ENCODE results near the gene KMT2C.
"Not testable (repeated sequence)": the region's sequence is repeated elsewhere in the genome, so short reads cannot be mapped to it uniquely, and the experiment has no call there.

The KMT2C gene

DNA sequence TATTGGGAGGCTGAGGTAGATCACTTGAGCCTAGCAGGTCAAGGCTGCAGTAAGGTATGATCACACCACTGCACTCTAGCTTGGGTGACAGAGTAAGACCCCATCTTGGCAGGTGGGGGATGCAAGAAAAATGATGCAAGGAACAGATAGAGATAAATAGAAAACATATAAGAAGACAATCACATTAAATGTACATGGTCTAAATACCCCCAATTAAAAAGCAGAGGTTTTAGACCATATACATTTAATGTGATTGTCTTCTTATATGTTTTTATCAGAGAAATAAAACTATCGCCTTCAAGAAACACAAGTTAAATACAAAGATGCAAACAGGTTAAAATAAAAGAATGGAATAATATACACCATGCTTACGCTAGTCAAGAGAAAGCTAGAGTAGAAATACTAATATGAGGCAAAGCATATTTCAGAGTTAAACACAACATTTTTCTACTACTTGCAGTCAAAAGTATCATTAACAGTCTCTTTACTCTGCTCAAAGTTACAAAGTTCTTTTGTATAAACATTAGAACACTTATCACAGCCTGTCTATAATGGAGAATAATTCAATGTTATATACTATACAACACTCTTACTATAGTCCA is 136.2 kb downstream of the KMT2C start:
- not testable (repeated sequence) for DNase-seq

DNA sequence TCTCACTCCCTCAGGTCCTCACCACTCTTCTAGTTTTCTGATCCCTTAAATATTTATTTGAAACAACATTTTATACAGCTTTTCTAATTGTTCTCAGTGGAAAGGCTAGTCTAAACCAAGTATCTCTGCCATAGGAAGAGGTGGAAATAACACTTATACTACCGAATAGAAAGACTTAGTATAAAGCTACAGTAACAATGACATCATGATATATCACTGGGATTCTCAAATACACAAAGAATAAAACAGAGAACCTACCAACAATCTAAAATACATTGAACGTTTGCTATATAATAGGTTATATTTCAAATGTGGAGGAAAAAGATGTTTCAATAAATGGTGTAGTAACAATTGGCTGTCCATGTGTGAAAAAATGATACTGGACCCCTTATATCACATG is 142.9 kb downstream of the KMT2C start:
- DNase-seq, result no peak

DNA sequence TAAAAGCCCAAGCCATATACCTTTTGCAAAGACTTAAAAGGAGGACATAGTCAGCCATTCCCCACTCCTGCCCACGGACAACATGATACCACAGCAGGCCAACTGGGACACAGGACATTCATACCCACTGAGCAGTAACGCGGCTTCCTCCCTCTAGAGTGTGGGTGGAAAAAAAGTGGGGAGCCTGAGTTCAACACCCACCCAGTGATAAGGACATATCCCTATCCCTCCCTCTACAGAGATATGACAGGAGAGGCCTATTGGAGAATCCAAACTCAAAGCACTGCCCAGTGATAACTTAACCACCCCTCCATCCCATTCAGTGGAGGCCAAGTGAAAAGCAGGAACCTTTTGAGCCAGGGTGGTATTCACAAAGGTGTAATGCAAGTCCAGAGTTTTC is 148.8 kb downstream of the KMT2C start:
- DNase-seq, result not testable (repeated sequence)

DNA sequence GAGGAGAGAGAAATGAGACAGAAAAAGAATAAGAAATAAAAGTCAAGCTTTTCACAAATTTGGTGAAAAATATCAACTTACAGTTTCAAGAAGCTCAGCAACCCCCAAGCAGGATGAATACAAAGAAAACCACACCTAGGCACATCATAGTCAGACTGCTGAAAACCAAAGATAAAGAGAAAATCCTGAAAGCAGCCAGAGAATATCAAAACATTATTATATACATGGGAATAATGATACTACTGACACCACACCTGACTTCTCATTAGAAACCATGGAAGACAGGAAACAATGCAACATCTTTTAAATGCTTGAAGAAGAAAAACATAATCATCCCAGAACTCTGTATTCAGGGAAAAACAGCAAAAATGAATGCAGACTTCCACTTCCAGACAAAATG is 149.6 kb downstream of the KMT2C start:
- not testable (repeated sequence) for DNase-seq

DNA sequence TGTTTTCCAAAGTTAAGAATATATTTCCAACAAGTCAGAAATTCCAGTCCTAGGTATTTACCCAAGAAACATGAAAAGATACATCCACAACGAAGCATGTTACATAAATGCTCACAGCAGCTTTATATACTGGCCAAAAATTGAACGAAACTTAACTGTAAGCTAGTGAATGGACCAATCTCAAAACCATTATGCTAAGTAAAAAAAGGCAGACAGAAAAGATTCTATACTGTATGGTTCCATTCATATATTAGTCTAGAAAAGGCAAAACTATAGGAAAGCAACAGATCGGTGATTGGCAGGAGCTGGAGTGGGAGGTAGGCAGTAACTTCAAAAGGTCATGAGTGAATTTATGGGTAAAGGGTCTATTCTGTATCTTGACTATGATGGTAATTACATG is 150.8 kb downstream of the KMT2C start:
- DNase-seq, result not testable (repeated sequence)

DNA sequence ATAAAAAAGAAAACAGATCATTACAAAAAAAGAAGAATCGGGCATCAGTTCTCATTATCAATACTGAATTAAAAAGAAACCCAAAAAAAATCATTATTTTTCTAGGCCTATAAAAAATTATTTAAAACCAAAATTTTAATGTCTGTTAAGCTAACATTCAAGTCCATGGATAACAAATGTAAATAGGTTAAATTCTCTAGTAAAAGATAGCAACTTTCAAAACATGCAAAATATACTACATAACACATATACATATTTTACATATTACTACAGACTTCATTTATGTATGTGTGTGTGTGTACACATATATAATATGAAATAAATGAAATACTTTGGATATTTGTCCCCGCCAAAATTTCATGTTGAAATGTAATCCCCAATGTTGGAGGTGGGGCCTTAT is 158.1 kb downstream of the KMT2C start:
- not testable (repeated sequence) for DNase-seq

DNA sequence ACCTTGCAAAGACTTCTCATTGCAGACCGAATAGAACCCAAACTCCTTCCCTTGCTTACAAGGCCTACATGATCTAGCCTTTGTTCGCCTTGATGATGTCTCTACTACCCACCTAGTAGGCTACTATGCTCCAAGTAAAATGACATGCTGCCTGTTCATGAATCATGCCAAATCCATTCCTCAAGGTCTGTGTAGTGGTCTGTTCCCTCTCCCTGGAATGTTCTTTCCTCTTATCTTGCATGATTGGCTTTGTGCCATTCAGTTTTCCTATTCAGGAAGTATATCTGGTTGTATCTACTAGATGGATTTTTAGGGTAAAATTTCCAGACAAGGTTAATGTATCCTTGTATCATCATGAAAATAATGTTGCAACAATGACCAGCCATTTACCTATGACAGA is 165.4 kb downstream of the KMT2C start:
- DNase-seq, result not testable (repeated sequence)

DNA sequence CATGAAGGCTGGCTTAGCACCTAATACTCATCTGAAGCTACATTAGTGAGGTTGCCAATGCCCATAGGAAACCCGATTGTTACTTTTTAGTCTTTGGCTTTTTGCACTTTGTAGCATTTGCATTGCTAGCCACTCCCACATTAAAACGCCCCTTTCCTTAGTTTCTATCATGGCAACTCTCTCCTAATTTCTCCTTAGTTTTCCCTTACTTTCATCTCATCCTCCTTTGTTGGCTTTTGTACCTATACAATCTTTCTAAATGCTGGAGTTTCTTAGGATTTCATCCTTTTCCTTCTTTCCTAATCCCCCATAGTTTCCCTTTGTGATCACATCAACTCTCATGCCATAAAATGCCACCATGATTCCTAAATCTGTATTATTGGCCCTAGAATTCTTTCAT is 168.9 kb downstream of the KMT2C start:
- DNase-seq, result not testable (repeated sequence)

DNA sequence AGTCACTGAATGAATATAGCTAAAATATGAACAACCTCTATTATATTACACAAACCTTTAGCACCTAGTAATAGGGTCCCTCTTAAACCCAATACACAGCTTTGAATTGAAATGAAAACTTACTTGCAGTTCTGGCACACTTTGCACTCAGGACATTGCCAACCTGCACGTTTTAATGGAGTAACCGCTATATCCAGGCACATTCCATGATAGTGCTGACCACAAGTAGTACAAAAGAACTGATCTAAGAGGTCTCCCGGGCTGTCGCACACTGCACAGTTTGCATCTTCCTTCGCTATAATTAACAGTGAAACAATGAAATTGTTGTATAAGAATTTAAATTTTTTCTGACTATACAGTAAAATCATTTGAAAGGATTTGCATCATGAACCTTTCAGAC is 170.9 kb downstream of the KMT2C start:
- DNase-seq, result not testable (repeated sequence)

DNA sequence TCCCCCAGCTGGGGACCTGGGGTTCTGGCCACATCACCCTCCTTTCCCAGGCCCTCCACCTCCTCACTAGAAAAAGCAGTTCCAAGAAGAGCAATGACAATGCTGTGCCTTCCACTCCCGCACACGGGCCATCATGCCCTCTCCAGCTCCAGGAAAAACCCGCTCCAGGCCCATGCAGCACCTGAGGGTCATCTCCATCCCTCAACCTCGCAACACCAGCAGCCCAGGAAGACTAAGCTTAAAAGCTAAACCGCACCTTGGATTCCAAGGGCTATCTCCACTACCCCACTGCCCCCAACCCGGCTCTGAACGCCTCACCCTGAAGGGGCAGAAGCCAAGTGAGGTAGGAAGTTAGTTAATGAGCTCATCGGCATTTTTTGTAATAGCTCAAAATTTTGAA is 173.7 kb downstream of the KMT2C start:
- not testable (repeated sequence) for DNase-seq

DNA sequence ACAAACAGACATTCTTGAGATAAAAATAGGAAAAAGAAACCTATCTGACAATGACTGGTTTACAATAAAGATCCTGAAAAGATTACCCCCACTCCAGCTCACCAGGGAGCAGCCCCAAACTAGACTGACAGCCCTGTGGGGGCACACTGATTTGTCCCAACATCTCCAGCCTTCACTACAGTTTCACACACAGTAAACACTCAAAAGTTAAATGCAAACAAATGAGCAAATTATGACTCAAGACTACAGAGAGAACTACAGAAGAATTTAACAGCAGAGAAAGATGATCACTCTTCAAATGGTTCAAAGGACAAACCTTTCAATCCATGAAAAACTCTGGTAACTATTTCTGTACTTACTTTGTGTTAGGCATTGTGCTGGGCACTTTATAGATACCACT is 176.2 kb downstream of the KMT2C start:
- DNase-seq, result not testable (repeated sequence)

DNA sequence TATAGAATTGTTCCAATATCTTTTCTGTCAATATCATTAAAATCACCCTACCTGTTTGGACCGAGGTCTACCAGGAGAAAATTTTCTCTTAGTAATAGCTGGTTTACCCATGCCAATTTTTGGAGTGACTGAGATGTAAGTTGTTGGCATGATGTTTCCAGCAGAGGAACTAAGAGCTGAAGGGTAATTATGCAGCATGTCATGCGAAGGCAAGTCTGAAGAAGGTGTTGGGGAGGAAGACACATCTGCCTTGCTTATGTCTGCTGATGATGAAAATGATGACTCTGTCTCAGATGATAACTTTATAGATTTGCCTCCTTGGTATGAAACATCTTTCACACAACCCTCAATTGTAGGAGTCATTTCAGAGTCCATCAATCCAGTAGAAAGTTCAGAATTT is 188.0 kb downstream of the KMT2C start:
- DNase-seq, result not testable (repeated sequence)

DNA sequence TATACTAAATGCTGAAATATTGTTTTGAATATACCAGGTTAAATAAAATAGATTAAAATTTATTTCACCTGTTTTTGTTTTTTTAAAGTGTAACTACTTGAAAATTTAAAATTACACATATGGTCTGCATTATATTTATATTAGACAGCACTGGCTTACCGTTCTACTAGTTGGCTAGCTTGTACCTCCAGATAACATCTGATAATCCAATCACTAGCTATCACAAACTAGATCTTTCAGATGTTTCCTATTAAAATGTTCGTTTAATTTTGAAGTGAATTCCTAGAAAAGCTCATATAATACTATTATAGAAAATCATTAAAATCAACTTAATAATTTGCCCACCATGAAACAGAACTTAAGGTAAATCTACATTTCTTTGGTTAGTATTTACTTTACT is 190.4 kb downstream of the KMT2C start:
- DNase-seq, result not testable (repeated sequence)

DNA sequence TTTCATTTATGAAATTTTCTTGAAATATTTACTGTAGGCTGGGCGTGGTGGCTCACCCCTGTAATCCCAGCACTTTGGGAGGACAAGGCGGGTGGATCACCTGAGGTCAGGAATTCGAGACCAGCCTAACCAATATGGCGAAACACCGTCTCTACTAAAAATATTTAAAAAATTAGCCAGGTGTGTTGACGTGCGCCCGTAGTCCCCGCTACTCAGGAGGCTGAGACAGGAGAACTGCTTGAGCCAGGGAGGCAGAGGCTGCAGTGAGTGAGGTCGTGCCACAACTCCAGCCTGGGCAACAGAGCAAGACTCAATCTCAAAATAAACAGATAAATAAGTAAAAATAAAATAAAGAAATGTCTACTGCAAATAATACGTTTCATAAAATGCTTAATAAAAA is 192.3 kb downstream of the KMT2C start:
- not testable (repeated sequence) for DNase-seq

DNA sequence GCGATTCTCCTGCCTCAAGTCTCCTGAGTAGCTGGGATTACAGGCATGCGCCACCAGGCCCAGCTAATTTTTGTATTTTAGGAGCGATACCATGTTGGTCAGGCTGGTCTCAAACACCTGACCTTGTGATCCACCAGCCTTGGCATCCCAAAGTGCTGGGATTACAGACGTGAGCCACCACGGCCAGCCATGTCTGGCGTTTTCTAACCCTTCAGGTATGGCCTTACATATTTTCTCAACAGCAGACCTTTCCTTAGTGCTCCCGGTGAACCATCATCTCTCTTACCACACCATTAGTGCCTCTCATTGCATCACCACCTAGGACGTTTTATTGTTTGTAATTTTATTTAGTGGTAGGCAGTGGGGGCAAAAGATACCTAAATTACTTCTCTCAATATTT is 194.5 kb downstream of the KMT2C start:
- not testable (repeated sequence) for DNase-seq

DNA sequence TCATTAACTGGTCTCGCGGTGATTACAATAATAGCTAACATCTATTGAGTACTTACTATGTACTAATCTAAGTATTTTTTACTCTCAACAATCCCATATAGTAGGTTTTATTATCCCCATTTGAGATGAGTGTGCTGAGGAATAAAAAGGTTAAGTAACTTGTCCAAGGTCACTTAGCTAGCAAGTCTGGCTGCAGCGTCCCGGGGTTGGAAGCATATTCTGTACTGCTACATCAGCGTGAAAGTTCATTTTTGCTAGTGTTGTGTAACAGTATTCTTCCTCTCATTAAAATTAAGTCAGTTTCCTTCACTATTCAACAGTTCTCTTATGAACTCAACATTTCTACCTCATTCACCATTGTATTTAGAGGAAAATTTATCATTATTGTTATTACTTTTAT is 199.5 kb downstream of the KMT2C start:
- not testable (repeated sequence) for DNase-seq

DNA sequence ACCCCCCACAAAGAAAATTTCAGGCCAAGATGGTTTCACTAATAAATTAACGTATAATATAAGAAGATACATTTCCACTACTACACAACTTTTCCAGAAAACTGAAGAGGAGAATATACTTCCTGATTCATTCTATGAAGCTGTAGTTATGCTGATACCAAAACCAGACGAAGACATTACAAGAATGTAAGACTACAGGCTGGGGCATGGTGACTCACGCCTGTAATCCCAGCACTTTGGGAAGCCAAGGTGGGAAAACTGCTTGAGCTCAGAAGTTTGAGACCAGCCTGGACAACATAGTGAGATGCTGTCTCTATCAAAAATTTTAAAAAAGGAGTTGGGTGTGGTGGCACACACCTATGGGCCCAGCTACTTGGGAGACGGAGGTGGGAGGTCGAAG is 201.4 kb downstream of the KMT2C start:
- DNase-seq, result not testable (repeated sequence)

DNA sequence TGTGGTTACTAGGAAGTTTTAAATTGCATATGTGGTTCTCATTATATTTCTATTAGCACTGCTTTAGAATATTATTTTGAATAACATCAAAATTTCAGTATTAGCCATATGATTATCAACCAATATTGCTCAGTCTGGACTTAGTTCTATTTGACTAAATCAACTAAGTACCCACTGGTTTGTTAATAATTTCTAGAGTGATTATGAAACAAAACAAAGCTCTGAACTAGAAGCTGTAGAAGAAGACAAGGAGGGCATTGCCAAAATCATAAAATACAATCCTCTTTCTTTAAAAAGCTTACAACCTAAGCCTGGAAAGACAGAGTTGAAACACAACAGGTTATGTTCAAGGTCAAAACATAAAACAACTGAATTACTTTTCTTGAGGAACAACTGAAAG is 204.7 kb downstream of the KMT2C start:
- no peak for DNase-seq

DNA sequence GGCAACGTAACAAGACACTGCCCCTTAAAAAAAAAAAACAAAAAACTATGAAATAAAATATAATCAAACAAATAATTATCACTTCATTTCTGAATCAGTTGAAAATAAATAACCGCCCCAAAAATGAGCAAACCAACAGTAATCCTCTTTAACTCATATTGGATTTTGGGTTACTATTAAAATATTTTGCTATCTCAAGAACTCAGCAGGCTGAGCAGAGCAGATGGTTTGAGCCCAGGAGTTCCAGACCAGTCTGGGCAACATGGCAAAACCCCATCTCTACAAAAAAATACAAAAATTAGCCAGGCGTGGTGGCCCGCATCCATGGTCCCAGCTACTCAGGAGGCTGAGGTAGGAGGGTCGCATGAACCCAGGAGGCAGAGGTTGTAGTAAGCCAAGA is 216.2 kb downstream of the KMT2C start:
- DNase-seq, result not testable (repeated sequence)

DNA sequence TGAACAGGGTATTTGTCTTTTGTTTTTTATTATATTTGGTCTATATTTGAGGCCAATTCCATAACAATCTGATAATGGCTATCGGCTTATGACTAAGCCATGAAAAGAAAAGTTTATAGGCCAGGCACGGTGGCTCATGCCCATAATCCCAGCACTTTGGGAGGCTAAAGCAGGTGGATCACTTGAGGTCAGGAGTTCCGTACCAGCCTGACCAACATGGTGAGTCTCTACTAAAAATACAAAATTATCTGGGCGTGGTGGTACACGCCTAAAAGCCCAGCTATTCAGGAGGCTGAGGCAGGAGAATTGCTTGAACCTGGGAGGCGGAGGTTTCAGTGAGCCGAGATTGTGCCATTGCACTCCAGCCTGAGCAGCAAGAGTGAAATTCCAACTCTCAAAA is 227.0 kb downstream of the KMT2C start:
- not testable (repeated sequence) for DNase-seq

DNA sequence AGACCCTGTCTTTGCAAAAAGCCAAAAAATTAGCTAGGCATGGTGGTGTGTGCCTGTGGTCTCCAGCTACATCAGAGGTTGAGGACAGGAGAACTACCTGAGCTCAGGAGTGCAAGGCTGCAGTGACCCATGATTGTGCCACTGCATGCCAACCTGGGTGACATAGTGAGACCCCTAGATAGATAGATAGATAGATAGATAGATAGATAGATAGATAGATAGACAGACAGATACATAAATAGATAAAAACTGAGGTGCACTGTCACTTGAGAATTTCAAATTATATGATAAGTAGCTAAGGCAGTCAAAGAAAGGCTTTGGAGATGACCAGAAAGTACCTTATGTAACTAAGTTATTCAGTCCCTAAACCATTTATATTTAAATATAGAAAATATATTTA is 231.4 kb downstream of the KMT2C start:
- not testable (repeated sequence) for DNase-seq

DNA sequence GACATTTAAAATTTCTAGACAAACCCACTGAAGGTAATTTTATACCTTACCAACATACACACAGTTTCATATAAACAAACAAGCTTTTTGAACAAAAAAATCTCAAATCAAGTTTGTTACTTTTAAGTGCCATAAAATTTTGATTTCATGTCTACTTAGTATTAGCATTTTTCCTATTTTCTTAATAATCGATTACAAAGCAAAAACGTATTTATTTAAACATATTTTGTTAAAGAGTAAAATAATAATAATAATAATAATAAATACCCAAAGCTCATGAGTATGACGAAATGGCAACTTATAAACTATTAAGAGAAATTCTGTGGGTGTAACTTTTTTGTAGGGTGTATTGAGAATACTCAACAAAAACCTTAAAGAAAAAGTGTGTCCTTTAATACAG is 232.7 kb downstream of the KMT2C start:
- no peak for DNase-seq

DNA sequence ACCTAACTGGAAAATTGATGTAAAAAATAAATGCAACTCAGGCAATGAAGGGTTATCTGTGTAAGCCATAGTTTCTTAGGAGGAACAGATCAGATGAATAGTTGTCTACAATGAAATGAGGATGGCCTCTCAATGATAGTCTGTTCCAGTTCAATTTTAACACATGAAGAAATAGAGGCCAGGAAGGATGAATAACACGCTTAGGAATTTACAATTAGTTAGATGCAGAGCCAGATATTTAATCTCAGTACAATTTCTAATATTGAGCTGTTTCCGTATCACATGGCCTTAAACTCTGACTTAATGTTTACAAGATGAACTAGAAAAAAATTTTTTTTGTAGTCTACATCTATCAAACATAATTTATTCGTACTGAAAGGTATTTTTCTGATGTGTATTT is 233.7 kb downstream of the KMT2C start:
- no peak for DNase-seq

DNA sequence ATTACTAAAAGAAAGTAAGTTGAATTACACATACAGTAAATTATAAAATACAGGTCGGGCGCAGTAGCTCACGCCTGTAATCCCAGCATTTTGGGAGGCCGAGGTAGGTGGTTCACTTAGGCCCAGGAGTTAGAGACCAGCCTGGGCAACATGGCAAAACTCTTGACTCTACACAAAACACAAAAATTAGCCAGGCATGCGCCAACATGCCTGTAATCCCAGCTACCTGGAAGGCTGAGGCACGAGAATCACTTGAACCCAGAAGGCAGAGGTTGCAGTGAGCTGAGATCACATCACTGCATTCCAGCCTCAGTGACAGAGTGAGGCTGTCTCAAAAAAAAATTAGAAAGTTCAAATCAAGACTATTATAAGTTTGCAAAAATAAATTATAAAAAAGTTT is 235.4 kb downstream of the KMT2C start:
- DNase-seq, result no peak

DNA sequence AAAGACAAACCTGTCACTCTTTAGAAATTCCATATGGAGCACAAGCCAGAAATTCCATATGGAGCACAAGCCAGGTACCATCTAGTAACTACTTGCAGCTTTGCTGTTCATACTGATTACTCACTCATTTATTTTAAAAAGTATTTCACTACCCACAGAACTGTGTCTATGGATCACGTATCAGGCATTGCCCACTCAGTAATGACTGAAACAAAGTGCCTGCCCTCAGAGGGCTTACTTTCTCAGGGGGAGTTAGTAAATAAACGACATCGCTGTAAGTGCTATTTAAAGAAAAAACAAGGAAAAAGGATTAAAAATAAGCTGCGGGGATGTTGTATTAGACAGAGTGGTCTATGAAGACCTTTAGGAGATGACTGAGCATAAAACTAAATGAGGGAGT is 239.4 kb downstream of the KMT2C start:
- DNase-seq, result no peak

DNA sequence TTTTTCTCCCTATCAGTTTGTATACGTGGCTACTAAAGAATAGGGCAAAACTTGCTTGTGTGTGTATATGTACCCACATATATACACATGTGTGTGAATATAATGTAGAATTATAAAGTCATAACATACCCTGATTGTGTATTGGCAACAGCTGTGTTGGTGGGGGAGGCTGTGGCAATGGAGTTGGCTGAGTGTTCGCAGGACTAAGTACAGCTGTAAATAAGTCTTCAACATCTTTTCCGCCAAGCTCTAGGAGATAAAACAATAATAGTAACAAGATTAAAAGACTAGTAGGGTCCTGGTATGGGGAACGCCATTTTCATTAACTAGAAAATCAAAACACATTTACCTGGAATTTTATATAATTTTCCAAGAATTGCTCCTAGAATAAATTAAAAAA is 241.9 kb downstream of the KMT2C start:
- no peak for DNase-seq

Data from NCI-H187 (cell line).